ENCODE data around the gene ZDHHC7.
"Not testable (repeated sequence)": the region's sequence is repeated elsewhere in the genome, so short reads cannot be mapped to it uniquely, and the experiment has no call there.

The ZDHHC7 gene

DNA sequence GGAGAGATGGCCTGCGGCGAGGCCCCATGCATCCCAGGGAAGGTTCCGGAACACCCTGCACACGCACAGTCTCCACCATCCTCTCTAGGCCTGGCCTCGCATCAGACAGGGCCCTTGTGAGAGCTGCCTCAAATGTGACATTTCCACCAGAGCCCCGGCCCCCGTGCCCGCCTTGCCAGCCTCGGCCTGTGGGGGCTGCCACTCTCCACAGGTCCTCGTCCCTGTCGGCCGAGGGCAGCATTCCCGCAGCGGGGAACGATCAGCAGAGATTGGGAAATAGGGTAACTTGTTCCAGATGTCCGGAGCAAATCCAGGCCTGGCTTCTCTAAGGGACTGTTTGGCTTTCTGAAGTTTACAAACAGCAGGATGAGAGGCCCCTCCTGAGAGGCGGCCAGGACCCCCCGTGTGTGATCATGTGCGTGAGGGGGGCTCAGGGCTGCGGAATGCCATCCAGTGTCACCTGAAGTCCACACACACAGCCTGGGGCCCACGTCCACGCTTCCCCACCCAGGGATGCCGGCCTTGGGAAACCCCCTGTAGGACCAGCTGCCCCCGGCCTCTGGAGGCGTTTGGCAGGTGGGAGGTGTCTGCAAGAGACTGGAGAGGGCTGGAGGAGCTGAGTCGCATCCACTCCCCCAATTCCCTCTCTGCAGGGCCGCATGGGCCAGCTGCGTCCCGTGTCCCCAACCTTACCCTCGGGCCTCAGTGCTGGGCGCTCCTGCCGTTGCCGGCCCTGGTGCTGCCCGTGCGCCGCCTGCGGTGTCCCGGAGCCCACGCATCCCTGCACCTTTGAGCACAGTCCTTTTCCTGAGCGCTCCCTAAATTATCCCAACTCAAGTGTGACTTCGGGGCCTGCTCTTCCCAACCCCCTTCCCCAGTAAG lies 70.4 kb downstream of the ZDHHC7 start:
- TF ChIP-seq EZH2phosphoT487 (IDR thresholded peaks at IDR 0.05; ENCODE audit: borderline replicate concordance, low read length), result no peak
- TF ChIP-seq, protein P1, sequence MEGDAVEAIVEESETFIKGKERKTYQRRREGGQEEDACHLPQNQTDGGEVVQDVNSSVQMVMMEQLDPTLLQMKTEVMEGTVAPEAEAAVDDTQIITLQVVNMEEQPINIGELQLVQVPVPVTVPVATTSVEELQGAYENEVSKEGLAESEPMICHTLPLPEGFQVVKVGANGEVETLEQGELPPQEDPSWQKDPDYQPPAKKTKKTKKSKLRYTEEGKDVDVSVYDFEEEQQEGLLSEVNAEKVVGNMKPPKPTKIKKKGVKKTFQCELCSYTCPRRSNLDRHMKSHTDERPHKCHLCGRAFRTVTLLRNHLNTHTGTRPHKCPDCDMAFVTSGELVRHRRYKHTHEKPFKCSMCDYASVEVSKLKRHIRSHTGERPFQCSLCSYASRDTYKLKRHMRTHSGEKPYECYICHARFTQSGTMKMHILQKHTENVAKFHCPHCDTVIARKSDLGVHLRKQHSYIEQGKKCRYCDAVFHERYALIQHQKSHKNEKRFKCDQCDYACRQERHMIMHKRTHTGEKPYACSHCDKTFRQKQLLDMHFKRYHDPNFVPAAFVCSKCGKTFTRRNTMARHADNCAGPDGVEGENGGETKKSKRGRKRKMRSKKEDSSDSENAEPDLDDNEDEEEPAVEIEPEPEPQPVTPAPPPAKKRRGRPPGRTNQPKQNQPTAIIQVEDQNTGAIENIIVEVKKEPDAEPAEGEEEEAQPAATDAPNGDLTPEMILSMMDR (IDR thresholded peaks at IDR 0.05; ENCODE audit: low read depth, low read length, poor library complexity, severe bottlenecking), result no peak
- Histone ChIP-seq H3K9me3 (ENCODE audit: control insufficient read depth, insufficient read depth, low read length) (no peaks in the 10 kb centered on the region), H3K4me2 (ENCODE audit: low read length) (no peak overlapping the region), H3K27ac (ENCODE audit: low read depth, low read length) (no peak overlapping the region), H4K20me1 (ENCODE audit: control insufficient read depth, insufficient read depth, low read depth, low read length) (no peaks in the 10 kb centered on the region), H3K79me2 (ENCODE audit: control insufficient read depth, low read length) (no peaks in the 10 kb centered on the region), H3K27me3 (ENCODE audit: control insufficient read depth, low read length) (no peaks in the 10 kb centered on the region), H3K36me3 (ENCODE audit: control insufficient read depth, low read length) (no peaks in the 10 kb centered on the region), H3K4me3 (ENCODE audit: low read length) (no peak overlapping the region), H3F3A (ENCODE audit: control insufficient read depth, insufficient read depth) (no peaks in the 10 kb centered on the region), H3K4me1 (ENCODE audit: control insufficient read depth, low read length) (no peaks in the 10 kb centered on the region), H3K9me2 (replicated peaks; ENCODE audit: control insufficient read depth, low read length) (no peaks in the 10 kb centered on the region)

GRCh38 chr16:84938616-84939015 lies 72.7 kb downstream of the ZDHHC7 start:
- H3K27me3 ChIP-seq (ENCODE audit: control insufficient read depth, low read length); H3K27ac ChIP-seq (ENCODE audit: low read depth, low read length); H3K9me3 ChIP-seq (ENCODE audit: control insufficient read depth, insufficient read depth, low read length); H3K36me3 ChIP-seq (ENCODE audit: control insufficient read depth, low read length); H3K9me2 ChIP-seq (replicated peaks; ENCODE audit: control insufficient read depth, low read length); H3K4me1 ChIP-seq (ENCODE audit: control insufficient read depth, low read length); H3F3A ChIP-seq (ENCODE audit: control insufficient read depth, insufficient read depth); H4K20me1 ChIP-seq (ENCODE audit: control insufficient read depth, insufficient read depth, low read depth, low read length); H3K79me2 ChIP-seq (ENCODE audit: control insufficient read depth, low read length); H3K4me3 ChIP-seq (ENCODE audit: low read length); H3K4me2 ChIP-seq (ENCODE audit: low read length): not testable (repeated sequence)

- Histone ChIP-seq H3K9me2 (replicated peaks; ENCODE audit: control insufficient read depth, low read length) (no peaks in the 10 kb centered on the region), H3K9me3 (ENCODE audit: control insufficient read depth, insufficient read depth, low read length) (no peaks in the 10 kb centered on the region), H4K20me1 (ENCODE audit: control insufficient read depth, insufficient read depth, low read depth, low read length) (no peaks in the 10 kb centered on the region), H3K4me3 (ENCODE audit: low read length) (no peak overlapping the region), H3K27ac (ENCODE audit: low read depth, low read length) (no peak overlapping the region), H3F3A (ENCODE audit: control insufficient read depth, insufficient read depth) (no peaks in the 10 kb centered on the region), H3K79me2 (ENCODE audit: control insufficient read depth, low read length) (no peaks in the 10 kb centered on the region), H3K4me2 (ENCODE audit: low read length) (no peak overlapping the region), H3K27me3 (ENCODE audit: control insufficient read depth, low read length) (no peaks in the 10 kb centered on the region), H3K36me3 (ENCODE audit: control insufficient read depth, low read length) (no peaks in the 10 kb centered on the region), H3K4me1 (ENCODE audit: control insufficient read depth, low read length) (no peaks in the 10 kb centered on the region)
- TF ChIP-seq, protein P1 (IDR thresholded peaks at IDR 0.05; ENCODE audit: low read depth, low read length, poor library complexity, severe bottlenecking), result no peak
- no peak for TF ChIP-seq EZH2phosphoT487 (IDR thresholded peaks at IDR 0.05; ENCODE audit: borderline replicate concordance, low read length)
Observed at GRCh38 chr16:84937196-84938005, 73.9 kb downstream of the ZDHHC7 start.

All from DOHH2 (cell line).